Epithelial cell of proximal tubule (primary cell): ENCODE results near the gene DHFR. TPM values are rescaled to one million over a fixed set of nuclear protein-coding genes. Genes with fewer than 3 reads are reported as not detected.

Source experiments
- DNase-seq: peaks from one replicate; pipeline ENCODE4 v3.0.0-alpha.2; 2011; ENCODE audit warnings: low read depth
- H3K4me3 ChIP-seq: 2 replicates; pipeline ENCODE4 v1.5.1; 2011; ENCODE audit warnings: low read depth, mild to moderate bottlenecking, low read length
- total RNA-seq: library from RNA; depleted of rRNA; stranded (reverse); fragments of >200 nt; gene quantifications from 2 replicates; pipeline ENCODE4 v1.2.3, GENCODE V29; 2015
- TF ChIP-seq, protein P1 (sequence below): conservative IDR thresholded peaks from 2 replicates; pipeline ENCODE4 v1.5.1; 2012; ENCODE audit warnings: low read depth, mild to moderate bottlenecking, low read length

The DHFR gene
- total RNA-seq, 1 donor from 2014 or later: 63.2 TPM

DNA sequence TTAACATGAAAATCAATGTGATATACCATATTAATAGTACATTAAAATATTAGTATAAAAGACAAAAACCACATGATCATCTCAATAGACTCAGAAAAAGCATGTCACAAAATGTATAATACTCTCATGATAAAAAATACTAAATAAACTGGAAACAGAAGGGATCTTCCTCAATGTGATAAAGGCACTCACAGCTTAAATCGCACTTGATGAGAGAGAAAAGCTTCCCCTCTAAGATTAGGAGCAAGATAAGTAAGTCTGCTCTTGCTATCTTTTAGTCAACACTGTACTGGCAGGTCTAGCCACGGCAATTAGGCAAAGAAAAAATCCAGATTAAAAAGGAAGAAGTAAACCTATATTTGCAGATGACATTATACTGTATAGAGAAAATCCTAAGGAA, 22.1 kb downstream of the DHFR start:
- TF ChIP-seq, protein P1, sequence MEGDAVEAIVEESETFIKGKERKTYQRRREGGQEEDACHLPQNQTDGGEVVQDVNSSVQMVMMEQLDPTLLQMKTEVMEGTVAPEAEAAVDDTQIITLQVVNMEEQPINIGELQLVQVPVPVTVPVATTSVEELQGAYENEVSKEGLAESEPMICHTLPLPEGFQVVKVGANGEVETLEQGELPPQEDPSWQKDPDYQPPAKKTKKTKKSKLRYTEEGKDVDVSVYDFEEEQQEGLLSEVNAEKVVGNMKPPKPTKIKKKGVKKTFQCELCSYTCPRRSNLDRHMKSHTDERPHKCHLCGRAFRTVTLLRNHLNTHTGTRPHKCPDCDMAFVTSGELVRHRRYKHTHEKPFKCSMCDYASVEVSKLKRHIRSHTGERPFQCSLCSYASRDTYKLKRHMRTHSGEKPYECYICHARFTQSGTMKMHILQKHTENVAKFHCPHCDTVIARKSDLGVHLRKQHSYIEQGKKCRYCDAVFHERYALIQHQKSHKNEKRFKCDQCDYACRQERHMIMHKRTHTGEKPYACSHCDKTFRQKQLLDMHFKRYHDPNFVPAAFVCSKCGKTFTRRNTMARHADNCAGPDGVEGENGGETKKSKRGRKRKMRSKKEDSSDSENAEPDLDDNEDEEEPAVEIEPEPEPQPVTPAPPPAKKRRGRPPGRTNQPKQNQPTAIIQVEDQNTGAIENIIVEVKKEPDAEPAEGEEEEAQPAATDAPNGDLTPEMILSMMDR: no peak
- no peak overlapping the region for H3K4me3 ChIP-seq

DNA sequence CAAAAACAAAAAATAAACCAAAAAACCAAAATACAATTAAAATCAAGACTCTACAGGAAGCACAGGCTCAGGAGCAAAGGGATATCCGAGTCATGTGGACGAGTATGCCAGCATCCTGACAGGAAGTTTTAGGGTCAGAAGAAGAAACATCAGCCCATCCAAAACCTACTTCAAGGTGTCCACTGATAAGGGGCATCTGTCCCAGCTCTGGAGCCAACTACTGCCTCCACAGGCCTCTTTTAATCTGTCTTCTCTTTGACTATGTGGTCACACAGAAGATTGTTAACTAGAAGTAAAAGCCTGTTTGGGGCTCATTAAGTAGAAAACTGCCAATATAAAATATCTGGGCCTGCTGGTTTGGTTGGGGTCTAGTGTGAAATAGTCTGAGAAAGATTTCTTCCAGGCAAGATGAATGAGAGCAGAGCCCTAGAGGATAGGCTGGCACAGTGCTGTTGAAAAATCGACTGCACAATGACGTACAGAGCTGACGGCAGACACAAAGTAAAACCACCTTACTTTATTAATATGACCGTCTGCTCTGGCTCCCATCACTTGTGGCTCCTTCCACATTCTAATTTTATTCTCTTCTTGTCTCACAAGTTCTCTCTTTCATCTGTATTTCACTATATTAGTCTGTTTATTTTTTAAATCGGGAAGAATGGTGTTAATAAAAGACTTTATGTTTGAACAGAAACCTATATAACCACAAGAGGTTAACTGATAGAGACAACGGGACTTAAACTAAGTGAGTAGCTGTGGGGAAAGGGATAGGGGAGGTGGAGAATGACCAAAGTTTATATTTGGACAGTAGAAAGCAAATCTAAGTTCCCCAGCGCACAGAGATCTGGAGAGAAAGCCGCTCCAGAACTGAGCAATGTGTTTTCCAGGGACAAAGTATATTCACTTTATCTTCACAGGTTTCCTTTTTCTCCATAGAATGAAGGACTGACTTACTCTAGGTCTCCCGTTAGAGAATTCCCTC, 23.2 kb downstream of the DHFR start:
- no peak overlapping the region for H3K4me3 ChIP-seq
- TF ChIP-seq, protein P1: no peak
- DNase-seq: no peak

More for the DNA sequence above, 22.1 kb downstream of the DHFR start:
- no peak for DNase-seq

DNA sequence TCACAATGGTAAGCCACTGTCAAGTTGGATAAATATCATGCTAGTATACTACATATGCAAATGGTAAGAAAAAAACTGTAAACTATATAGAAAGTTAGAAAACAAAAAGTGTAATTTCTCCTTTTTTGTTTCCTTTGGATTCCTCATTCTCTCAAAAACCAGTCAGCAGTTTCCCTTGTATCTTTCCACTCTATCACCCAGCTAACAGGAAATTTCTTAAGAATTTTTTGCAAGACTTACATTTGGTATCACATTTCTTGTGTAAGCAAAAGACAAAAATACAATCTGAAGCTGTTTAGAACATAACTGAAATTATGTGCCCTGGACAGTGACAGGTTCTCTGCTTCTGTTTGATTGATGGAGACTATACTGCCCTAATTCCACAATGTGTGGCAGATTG, 25.5 kb downstream of the DHFR start:
- TF ChIP-seq, protein P1: no peak

DNA sequence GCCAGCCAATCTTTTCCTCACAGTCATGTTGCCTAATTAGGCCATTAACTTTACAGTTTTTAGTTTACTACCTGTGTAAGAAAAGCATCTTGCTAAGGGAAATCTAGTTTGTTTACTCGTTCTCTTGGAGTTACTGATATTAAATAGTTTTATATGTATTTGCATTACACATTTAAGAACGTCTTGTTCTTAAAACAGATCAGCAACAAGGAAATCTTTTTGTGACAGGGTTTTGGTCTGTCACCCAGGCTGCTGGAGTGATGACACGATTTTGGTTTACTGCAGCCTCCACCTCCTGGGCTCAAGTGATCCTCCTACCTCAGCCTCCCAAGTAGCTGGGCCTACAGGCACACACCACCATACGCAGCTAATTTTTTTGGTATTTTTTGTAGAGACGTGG, 29.6 kb downstream of the DHFR start:
- no peak overlapping the region for H3K4me3 ChIP-seq
- TF ChIP-seq, protein P1: no peak
- DNase-seq: no peak

More for the DNA sequence above, 25.5 kb downstream of the DHFR start:
- no peak for DNase-seq
- no peak overlapping the region for H3K4me3 ChIP-seq

DNA sequence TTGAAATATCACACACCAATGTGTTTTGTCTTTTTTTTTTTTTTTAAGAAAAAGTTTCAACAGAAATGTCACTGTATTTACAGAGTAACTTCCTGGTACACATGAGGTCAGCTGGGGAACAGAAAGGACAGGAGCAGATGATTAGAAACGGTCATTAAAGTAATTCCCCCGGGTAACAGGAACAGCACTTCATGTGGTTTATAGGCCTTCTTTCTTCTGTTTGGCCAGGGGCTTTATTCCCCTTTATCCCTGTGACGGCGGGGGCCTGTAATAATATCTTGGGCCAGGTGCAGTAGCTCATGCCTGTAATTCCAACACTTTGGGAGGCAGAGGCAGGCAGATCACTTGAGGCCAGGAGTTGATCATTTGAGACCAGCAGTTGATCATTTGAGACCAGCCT, 30.8 kb downstream of the DHFR start:
- TF ChIP-seq, protein P1: no peak
- H3K4me3 ChIP-seq: no peak overlapping the region
- no peak for DNase-seq

DNA sequence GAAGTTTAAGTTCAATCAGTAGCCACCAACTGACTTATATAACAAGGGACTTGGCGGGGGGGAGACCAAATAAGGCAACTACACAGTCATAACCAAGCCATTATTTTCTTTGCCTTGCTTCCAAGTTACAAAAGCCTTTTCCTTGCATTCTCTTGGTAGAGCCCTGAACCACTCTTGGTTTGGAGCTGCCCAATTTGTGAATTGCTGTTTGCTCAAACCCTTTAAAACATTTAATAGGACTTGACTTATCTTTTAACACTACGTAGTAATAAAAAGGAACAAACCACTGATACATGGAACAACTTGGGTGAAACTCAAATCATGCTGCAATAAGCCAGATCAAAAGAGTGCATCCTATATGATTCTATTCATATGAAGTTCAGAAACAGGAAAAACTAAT, 32.0 kb downstream of the DHFR start:
- no peak for DNase-seq
- H3K4me3 ChIP-seq: no peak overlapping the region
- TF ChIP-seq, protein P1: no peak
